PC-9 (cell line): ENCODE data around the gene NXN. TPM values are rescaled to one million over a fixed set of nuclear protein-coding genes. Genes with fewer than 3 reads are reported as not detected.

Experiments used
- BruUV-seq: library from RNA; stranded (reverse); fragments of 400-500 nt; replicated peaks from 2 replicates; lab custom pipeline; 2021; lab: Mats Ljungman, UMichigan
- CTCF ChIA-PET: fragments of 300-600 bp; sonication (Branson Sonifier 250); formaldehyde crosslinking; loops from one replicate; lab custom pipeline; 2022; ENCODE audit warnings: antibody characterized with exemption; lab: Charles Lee
- POLR2A ChIA-PET: fragments of 300-600 bp; sonication (Branson Sonifier 250); formaldehyde crosslinking; loops from one replicate; lab custom pipeline; 2022; ENCODE audit warnings: antibody characterized with exemption; ENCODE audit not compliant: unreplicated experiment; lab: Charles Lee
- DNase-seq, 2 experiments: peaks; one replicate each; pipeline versions ENCODE4 v3.0.0 to v3.0.0-alpha.2; 2015 to 2022; ENCODE audit warnings: mixed read lengths in 1 of 2
- H2AFZ ChIP-seq: fragments of 200-600 bp; sonication (generic); 2 replicates; pipeline ENCODE4 v1.8.1; 2017; ENCODE audit warnings: antibody characterized with exemption
- H3F3A ChIP-seq: fragments of 200-600 bp; sonication (generic); 2 replicates; pipeline ENCODE4 v1.8.1; 2017; ENCODE audit warnings: antibody characterized with exemption, mild to moderate bottlenecking, low read depth; ENCODE audit not compliant: insufficient read depth
- H3K27ac ChIP-seq: fragments of 200-600 bp; sonication (generic); 2 replicates; pipeline ENCODE4 v1.6.1; 2016; ENCODE audit warnings: mixed run types
- H3K27me3 ChIP-seq: fragments of 200-600 bp; sonication (generic); 2 replicates; pipeline ENCODE4 v1.6.1; 2016; ENCODE audit warnings: low read depth, mixed run types; ENCODE audit not compliant: insufficient read depth
- H3K36me3 ChIP-seq: fragments of 200-600 bp; sonication (generic); 2 replicates; pipeline ENCODE4 v1.6.1; 2016; ENCODE audit warnings: low read depth, mixed run types
- H3K4me1 ChIP-seq: fragments of 200-600 bp; sonication (generic); replicated peaks from 2 replicates; pipeline ENCODE4 v1.6.1; 2016; ENCODE audit warnings: mixed run types; ENCODE audit not compliant: insufficient read depth
- H3K4me2 ChIP-seq: fragments of 200-600 bp; sonication (generic); 2 replicates; pipeline ENCODE4 v1.6.1; 2017; ENCODE audit warnings: mixed run types
- H3K4me3 ChIP-seq: fragments of 200-600 bp; sonication (generic); 2 replicates; pipeline ENCODE4 v1.6.1; 2016; ENCODE audit warnings: mixed run types
- H3K79me2 ChIP-seq: fragments of 200-600 bp; sonication (generic); 2 replicates; pipeline ENCODE4 v1.6.1; 2017; ENCODE audit warnings: low read depth, mixed run types
- H3K9me2 ChIP-seq: fragments of 200-600 bp; sonication (generic); 2 replicates; pipeline ENCODE4 v1.8.1; 2017; ENCODE audit warnings: mild to moderate bottlenecking; ENCODE audit not compliant: insufficient read depth
- H3K9me3 ChIP-seq: fragments of 200-600 bp; sonication (generic); 2 replicates; pipeline ENCODE4 v1.8.1; 2016; ENCODE audit warnings: low read depth; ENCODE audit not compliant: insufficient read depth
- H4K20me1 ChIP-seq: fragments of 200-600 bp; sonication (generic); 2 replicates; pipeline ENCODE4 v1.8.1; 2017; ENCODE audit not compliant: insufficient read depth
- EZH2 ChIP-seq: fragments of 200-600 bp; sonication (generic); IDR thresholded peaks from 2 replicates; pipeline ENCODE4 v1.8.0; 2017; ENCODE audit warnings: antibody characterized with exemption, low read depth
- intact Hi-C: fragments of 100-400 bp; cut with micrococcal nuclease; formaldehyde crosslinking; loops from one replicate; pipeline ENCODE4 v1.10.0; 2022; ENCODE audit not compliant: unreplicated experiment
- total RNA-seq: library from RNA; stranded (reverse); gene quantifications from 2 replicates; pipeline ENCODE4 v1.2.3, GENCODE V29; 2021
- TF ChIP-seq, protein P1 (sequence below): fragments of 200-600 bp; sonication (generic); conservative IDR thresholded peaks from 2 replicates; pipeline ENCODE4 v1.6.1; 2017; ENCODE audit warnings: mixed run types, antibody characterized with exemption, mild to moderate bottlenecking, moderate library complexity

NXN gene
- total RNA-seq, 1 experiment from 2014 or later, result 59.8 TPM

DNA sequence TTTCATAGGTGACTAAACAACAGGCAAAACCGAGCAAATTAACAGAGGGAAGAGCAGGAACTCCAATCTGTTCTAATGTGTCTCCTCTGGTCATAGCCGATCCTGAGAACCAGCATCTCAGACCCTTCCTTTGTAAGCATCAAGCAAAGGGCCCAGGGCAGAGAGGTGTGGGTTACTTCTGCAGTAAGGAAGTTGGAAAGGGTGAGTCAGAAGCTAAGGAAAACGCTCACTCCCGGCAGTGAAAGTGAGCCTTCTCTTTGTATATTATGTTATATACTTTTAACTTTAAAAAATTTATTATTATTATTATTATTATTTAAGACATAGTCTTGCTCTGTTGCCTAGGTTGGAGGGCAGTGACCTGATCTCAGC is 119.8 kb downstream of the NXN start:
- Histone ChIP-seq H3K27ac (no peak overlapping the region), H3K4me3 (no peak overlapping the region), H3K9me2 (no peaks in the 10 kb centered on the region), H3F3A (no peaks in the 10 kb centered on the region), H2AFZ (no peak overlapping the region), H4K20me1 (peaks cover 23% of the 10 kb centered on the region), H3K4me1 (no peaks in the 10 kb centered on the region), H3K79me2 (no peaks in the 10 kb centered on the region), H3K27me3 (no peaks in the 10 kb centered on the region), H3K4me2 (no peak overlapping the region), H3K36me3 (no peaks in the 10 kb centered on the region), H3K9me3 (no peaks in the 10 kb centered on the region)
- TF ChIP-seq EZH2, result no peak
- TF ChIP-seq, protein P1, sequence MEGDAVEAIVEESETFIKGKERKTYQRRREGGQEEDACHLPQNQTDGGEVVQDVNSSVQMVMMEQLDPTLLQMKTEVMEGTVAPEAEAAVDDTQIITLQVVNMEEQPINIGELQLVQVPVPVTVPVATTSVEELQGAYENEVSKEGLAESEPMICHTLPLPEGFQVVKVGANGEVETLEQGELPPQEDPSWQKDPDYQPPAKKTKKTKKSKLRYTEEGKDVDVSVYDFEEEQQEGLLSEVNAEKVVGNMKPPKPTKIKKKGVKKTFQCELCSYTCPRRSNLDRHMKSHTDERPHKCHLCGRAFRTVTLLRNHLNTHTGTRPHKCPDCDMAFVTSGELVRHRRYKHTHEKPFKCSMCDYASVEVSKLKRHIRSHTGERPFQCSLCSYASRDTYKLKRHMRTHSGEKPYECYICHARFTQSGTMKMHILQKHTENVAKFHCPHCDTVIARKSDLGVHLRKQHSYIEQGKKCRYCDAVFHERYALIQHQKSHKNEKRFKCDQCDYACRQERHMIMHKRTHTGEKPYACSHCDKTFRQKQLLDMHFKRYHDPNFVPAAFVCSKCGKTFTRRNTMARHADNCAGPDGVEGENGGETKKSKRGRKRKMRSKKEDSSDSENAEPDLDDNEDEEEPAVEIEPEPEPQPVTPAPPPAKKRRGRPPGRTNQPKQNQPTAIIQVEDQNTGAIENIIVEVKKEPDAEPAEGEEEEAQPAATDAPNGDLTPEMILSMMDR, result no peak
- BruUV-seq, result no TSS peak
- DNase-seq, result no peak
- ChIA-PET CTCF (no interaction called here), POLR2A (no interaction called here)
- intact Hi-C loops, result no loop called here

DNA sequence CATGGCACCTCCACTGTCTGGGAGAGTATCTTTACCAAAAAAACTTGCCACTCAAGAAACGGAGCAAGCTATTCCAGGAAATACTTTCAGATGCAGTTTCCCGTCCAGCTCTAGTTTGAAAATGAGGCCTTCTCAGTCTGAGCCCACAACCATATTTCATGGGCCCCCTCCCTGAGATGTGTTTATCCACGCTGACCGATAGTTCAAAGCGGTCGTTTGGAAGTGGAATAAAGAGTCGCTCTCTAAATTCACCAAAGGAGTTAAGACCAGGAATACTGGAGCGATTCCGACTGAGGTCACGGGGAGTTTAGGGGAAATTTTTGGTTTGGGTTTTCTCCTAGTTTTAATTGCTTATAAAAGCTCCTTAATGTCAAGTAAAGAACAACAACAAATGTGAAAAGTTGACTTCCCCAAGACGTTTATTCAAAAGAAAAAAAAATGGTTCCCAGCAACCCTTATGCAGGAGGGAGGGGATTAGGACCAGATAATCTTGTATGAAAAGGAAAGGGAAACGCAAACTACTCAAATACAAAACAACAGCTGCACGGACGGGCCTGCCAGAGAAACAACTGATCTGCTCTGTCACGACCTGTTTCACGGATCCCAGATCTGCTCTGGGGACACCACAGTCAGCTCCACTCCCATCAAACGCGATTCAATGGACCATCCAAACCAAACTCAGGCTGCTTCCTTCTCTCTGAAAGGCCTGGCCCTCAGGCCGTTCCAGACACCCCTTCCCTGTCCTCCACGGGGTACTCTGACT is 120.3 kb downstream of the NXN start:
- DNase-seq, result no peak
- POLR2A ChIA-PET, result no interaction called here
- Histone ChIP-seq H3K27me3 (no peaks in the 10 kb centered on the region), H3K4me3 (no peak overlapping the region), H3K79me2 (no peaks in the 10 kb centered on the region), H3K9me3 (no peaks in the 10 kb centered on the region), H3K27ac (no peak overlapping the region), H3F3A (no peaks in the 10 kb centered on the region), H3K36me3 (no peaks in the 10 kb centered on the region), H3K4me2 (no peak overlapping the region), H2AFZ (no peak overlapping the region), H3K4me1 (no peaks in the 10 kb centered on the region), H3K9me2 (no peaks in the 10 kb centered on the region), H4K20me1 (peaks cover 18% of the 10 kb centered on the region)
- intact Hi-C loops, result no loop called here
- no TSS peak for BruUV-seq
- CTCF ChIA-PET, result no interaction called here
- no peak for TF ChIP-seq EZH2
- TF ChIP-seq, protein P1, result no peak

DNA sequence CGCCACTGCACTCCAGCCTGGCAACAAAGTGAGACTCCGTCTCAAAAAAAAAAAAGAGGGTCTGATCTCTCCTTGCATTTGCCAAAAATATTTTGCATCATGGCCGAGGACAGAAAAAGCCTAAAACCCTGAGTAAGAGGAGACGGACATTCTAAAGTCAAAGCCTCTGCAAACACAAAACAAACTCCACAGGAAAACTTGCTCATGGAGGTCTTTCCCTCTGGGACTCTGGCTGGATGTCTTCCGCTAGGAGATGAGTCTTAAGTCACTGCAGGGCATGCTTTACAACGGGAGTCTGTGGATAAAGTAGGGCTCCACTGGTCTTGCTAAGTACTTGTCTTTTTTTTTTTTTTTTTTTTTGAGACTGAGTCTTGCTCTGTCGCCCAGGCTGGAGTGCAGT is 123.4 kb downstream of the NXN start:
- Histone ChIP-seq H3K27ac (no peak overlapping the region), H3K4me2 (no peak overlapping the region), H3F3A (no peaks in the 10 kb centered on the region), H4K20me1 (peaks cover 31% of the 10 kb centered on the region), H3K79me2 (no peaks in the 10 kb centered on the region), H2AFZ (no peak overlapping the region), H3K27me3 (no peaks in the 10 kb centered on the region), H3K36me3 (no peaks in the 10 kb centered on the region), H3K9me2 (no peaks in the 10 kb centered on the region), H3K4me3 (no peak overlapping the region), H3K4me1 (no peaks in the 10 kb centered on the region), H3K9me3 (no peaks in the 10 kb centered on the region)
- no TSS peak for BruUV-seq
- TF ChIP-seq, protein P1, result no peak
- TF ChIP-seq EZH2, result no peak
- no peak for DNase-seq
- intact Hi-C loops, result no loop called here
- POLR2A ChIA-PET, result no interaction called here
- CTCF ChIA-PET, result no interaction called here
